HG03139 (cell line): ENCODE results near the gene CALHM3.

Source experiments
- ATAC-seq: cut with Tn5 transposase; IDR thresholded peaks from one replicate; pipeline ENCODE4 v1.9.1; 2021; ENCODE audit not compliant: unreplicated experiment

CALHM3 gene

GRCh38 chr10:103475437-103475836, 3.6 kb downstream of the CALHM3 start:
- ATAC-seq = no peak

- ATAC-seq = no peak
Measured at GRCh38 chr10:103474077-103474476, 5.0 kb downstream of the CALHM3 start.

GRCh38 chr10:103473261-103473671, 5.8 kb downstream of the CALHM3 start:
- ATAC-seq = no peak

- no peak for ATAC-seq
Measured at GRCh38 chr10:103472005-103472404, 7.0 kb downstream of the CALHM3 start.

- peak; percentile 56 for ATAC-seq
Measured at GRCh38 chr10:103470761-103471653, 8.0 kb downstream of the CALHM3 start.

- no peak for ATAC-seq
Measured at GRCh38 chr10:103469201-103469600, 9.8 kb downstream of the CALHM3 start.

GRCh38 chr10:103467406-103467805, 11.6 kb downstream of the CALHM3 start:
- no peak for ATAC-seq

GRCh38 chr10:103466734-103467133, 12.3 kb downstream of the CALHM3 start:
- no peak for ATAC-seq

GRCh38 chr10:103465411-103466179, 13.4 kb downstream of the CALHM3 start:
- no peak for ATAC-seq

GRCh38 chr10:103463499-103463898, 15.5 kb downstream of the CALHM3 start:
- no peak for ATAC-seq

- no peak for ATAC-seq
Measured at GRCh38 chr10:103459615-103460014, 19.4 kb downstream of the CALHM3 start.

- ATAC-seq = no peak
Measured at GRCh38 chr10:103458720-103459119, 20.3 kb downstream of the CALHM3 start, which contains the start of gene CALHM1. Gene CALHM1, minus strand, starts transcription at chr10:103458900. Its CDS starts 149 bp downstream, at chr10:103458751.

- ATAC-seq = no peak
Measured at GRCh38 chr10:103457896-103458583, 21.0 kb downstream of the CALHM3 start.

GRCh38 chr10:103457176-103457712, 21.8 kb downstream of the CALHM3 start:
- no peak for ATAC-seq

- no peak for ATAC-seq
Measured at GRCh38 chr10:103456074-103456660, 22.9 kb downstream of the CALHM3 start.

- no peak for ATAC-seq
Measured at GRCh38 chr10:103455235-103455634, 23.8 kb downstream of the CALHM3 start.

- ATAC-seq = no peak
Measured at GRCh38 chr10:103454026-103454425, 25.0 kb downstream of the CALHM3 start.

- ATAC-seq = peak; percentile 11
Measured at GRCh38 chr10:103452506-103453230, 26.4 kb downstream of the CALHM3 start.

- peak; percentile 45 for ATAC-seq
Measured at GRCh38 chr10:103451831-103452505, 27.1 kb downstream of the CALHM3 start, which contains the start of gene CALHM2. Gene CALHM2, minus strand, starts transcription at chr10:103452370. Its CDS starts 2,429 bp downstream, at chr10:103449941.
